Esophagus muscularis mucosa (tissue), 4 donors: ENCODE results near the gene TLDC2. TPM values are rescaled to one million over a fixed set of nuclear protein-coding genes. Genes with fewer than 3 reads are reported as not detected.

ENCODE experiments used
- DNase-seq: peaks from one replicate; pipeline ENCODE4 v3.0.0-alpha.2; 2017; ENCODE audit errors: extremely low spot score
- H3K27ac ChIP-seq, 4 donors: fragments of 200-600 bp; sonication (generic); replicated peaks in 1 of 4; 1 replicate in 3 of 4; 2 replicates in 1 of 4; pipeline ENCODE4 v1.5.1; 2016 to 2019; ENCODE audit warnings: mild to moderate bottlenecking in 1 of 4
- H3K27me3 ChIP-seq, 4 donors: fragments of 200-600 bp; sonication (generic); one replicate each; pipeline versions ENCODE4 v1.5.1 to v1.6.0; 2016 to 2019
- H3K36me3 ChIP-seq, 4 donors: fragments of 200-600 bp; sonication (generic); one replicate each; pipeline ENCODE4 v1.5.1; 2016 to 2019
- H3K4me1 ChIP-seq, 4 donors: fragments of 200-600 bp; sonication (generic); one replicate each; pipeline ENCODE4 v1.5.1; 2016 to 2019
- H3K4me3 ChIP-seq, 4 donors: fragments of 200-600 bp; sonication (generic); 1 replicate in 2 of 4; 2 replicates in 2 of 4; pipeline ENCODE4 v1.5.1; 2016 to 2019; ENCODE audit warnings: mild to moderate bottlenecking in 4 of 4, moderate library complexity in 1 of 4
- H3K9me3 ChIP-seq, 4 donors: fragments of 200-600 bp; sonication (generic); 1 replicate in 3 of 4; 2 replicates in 1 of 4; pipeline ENCODE4 v1.5.1; 2016 to 2019
- EP300 ChIP-seq: sonication (generic); formaldehyde crosslinking; IDR thresholded peaks from one replicate; pipeline ENCODE4 v1.6.1; 2017; ENCODE audit warnings: antibody characterized with exemption
- POLR2A ChIP-seq: fragments of 450-650 bp; IDR thresholded peaks from one replicate; pipeline ENCODE4 v1.6.1; 2017; ENCODE audit warnings: antibody characterized with exemption, moderate library complexity, mild to moderate bottlenecking, low read depth
- POLR2AphosphoS5 ChIP-seq, 2 donors: sonication (generic); formaldehyde crosslinking; IDR thresholded peaks; one replicate each; pipeline ENCODE4 v1.6.1; 2017; ENCODE audit warnings: antibody characterized with exemption in 2 of 2
- WGBS: methylation state at CpG from one replicate; pipeline ENCODE4 v1.1.5; 2018; 5-methylcytosine and 5-hydroxymethylcytosine counted together
- intact Hi-C: fragments of 100-400 bp; cut with DNase I; formaldehyde crosslinking; loops from one replicate; pipeline ENCODE4 v1.15.1; 2023
- total RNA-seq, 4 donors: library from RNA; depleted of rRNA; stranded (reverse); fragments of >200 nt; gene quantifications; one replicate each; pipeline versions ENCODE4 v1.1.0 to v1.2.1, GENCODE V29; 2016
- TF ChIP-seq, protein P1 (sequence below), 3 experiments: fragments of 200-600 bp in 2 of 3; fragments of 450-650 bp in 1 of 3; sonication (generic) in 2 of 3; IDR thresholded peaks; one replicate each; pipeline ENCODE4 v1.5.1; 2017 to 2019; ENCODE audit warnings: antibody characterized with exemption in 3 of 3, mild to moderate bottlenecking in 2 of 3, moderate library complexity in 1 of 3

The TLDC2 gene
- total RNA-seq, 4 donors from 2014 or later = 0.34 to 0.66 (median 0.42) TPM; not detected in 1

DNA sequence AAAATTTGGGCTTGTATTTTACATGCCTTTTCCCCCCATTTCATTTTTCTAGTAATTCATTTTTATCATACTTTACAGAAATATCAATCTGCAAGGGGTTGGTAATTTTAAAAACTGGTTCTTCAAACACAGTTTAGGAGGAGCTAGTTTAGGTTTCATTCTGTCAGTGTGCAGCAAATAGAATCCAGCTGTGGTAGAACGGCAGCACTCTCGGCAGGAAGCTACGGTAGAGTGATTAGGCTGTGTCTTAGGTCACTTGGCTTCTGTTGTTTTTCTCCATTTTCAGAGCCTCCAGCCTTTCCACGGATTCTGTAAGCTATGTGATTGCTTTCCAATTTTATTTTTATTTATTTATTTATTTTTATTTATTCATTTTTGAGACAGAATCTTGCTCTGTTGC lies 32.7 kb downstream of the TLDC2 start:
- Histone ChIP-seq H3K4me1 (no peaks in the 10 kb centered on the region), H3K9me3 (no peaks in the 10 kb centered on the region), H3K36me3 (peaks cover 93 to 99% (median 96%) of the 10 kb centered on the region in 4 donors), H3K4me3 (no peak overlapping the region), H3K27me3 (no peaks in the 10 kb centered on the region), H3K27ac (no peak overlapping the region)
- TF ChIP-seq POLR2A (no peak), POLR2AphosphoS5 (IDR thresholded peaks at IDR 0.05) (no peak), EP300 (no peak)
- TF ChIP-seq, protein P1, sequence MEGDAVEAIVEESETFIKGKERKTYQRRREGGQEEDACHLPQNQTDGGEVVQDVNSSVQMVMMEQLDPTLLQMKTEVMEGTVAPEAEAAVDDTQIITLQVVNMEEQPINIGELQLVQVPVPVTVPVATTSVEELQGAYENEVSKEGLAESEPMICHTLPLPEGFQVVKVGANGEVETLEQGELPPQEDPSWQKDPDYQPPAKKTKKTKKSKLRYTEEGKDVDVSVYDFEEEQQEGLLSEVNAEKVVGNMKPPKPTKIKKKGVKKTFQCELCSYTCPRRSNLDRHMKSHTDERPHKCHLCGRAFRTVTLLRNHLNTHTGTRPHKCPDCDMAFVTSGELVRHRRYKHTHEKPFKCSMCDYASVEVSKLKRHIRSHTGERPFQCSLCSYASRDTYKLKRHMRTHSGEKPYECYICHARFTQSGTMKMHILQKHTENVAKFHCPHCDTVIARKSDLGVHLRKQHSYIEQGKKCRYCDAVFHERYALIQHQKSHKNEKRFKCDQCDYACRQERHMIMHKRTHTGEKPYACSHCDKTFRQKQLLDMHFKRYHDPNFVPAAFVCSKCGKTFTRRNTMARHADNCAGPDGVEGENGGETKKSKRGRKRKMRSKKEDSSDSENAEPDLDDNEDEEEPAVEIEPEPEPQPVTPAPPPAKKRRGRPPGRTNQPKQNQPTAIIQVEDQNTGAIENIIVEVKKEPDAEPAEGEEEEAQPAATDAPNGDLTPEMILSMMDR (IDR thresholded peaks at IDR 0.05) = no peak
- WGBS = 57% methylated on average over 4 of the region's 4 CpGs
- intact Hi-C loops = no loop called here
- no peak for DNase-seq

DNA sequence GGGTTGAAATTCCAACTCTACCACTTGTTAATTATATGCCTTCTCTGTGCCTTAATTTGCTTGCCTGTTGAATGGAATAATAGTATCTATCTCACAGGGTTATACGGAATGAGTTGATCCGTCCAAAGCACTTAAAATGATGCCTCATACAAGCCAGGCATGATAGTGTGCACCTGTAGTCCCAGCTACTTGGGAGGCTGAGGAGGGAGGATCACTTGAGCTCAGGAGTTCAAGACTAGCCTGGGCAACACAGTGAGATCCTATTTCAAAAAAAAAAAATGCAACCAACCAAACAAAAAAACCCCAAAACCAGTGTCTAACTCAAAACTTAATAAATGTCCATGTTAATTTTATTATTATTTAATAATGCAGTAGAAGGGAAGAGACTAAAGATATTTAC lies 40.3 kb downstream of the TLDC2 start:
- DNase-seq = no peak
- Histone ChIP-seq H3K9me3 (no peaks in the 10 kb centered on the region), H3K36me3 (peaks cover 90 to 97% (median 92%) of the 10 kb centered on the region in 4 donors), H3K27ac (no peak overlapping the region), H3K4me3 (no peak overlapping the region), H3K27me3 (no peaks in the 10 kb centered on the region), H3K4me1 (peaks cover 0 to 6% (median 3%) of the 10 kb centered on the region in 4 donors)
- WGBS = 96% methylated on average over 2 of the region's 2 CpGs
- no peak for TF ChIP-seq POLR2A
- TF ChIP-seq POLR2AphosphoS5 (IDR thresholded peaks at IDR 0.05) = no peak
- TF ChIP-seq EP300 = no peak
- TF ChIP-seq, protein P1 (IDR thresholded peaks at IDR 0.05) = no peak
- intact Hi-C loops = no loop called here

DNA sequence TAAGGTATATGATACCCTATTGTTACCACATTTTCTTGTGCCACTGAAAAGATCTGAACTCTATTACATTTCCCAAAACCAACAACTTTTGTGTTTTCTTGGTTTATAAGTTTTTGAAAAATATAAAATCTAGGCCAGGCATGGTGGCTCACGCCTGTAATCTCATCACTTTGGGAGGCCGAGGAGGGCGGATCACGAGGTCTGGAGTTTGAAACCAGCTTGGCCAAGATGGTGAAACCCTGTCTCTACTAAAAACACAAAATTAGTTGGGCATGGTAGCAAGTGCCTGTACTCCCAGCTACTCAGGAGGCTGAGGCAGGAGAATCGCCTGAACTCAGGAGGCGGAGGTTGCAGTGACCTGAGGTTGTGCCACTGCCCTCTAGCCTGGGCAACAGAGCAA lies 41.3 kb downstream of the TLDC2 start:
- WGBS = 97% methylated on average over 6 of the region's 6 CpGs
- peaks cover 90 to 97% (median 92%) of the 10 kb centered on the region in 4 donors for H3K36me3 ChIP-seq
- DNase-seq = no peak

DNA sequence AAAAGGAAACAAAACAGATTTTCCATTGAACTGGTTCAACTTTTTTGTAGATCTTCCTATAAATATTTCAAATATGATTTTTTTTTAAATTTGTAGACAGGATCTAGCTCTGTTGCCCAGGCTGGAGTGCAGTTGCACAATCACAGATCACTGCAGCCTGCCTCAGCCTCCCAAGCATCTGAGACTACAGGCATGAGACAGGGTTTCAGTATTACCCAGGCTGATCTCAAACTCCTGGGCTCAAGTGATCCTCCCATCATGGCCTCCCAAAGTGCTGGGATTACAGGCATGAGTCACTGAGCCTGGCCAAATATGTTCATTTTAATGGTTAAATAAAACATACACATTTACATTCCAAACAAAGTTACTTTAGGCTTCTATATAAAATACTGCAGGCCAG lies 42.0 kb downstream of the TLDC2 start:
- intact Hi-C loops = no loop called here
- Histone ChIP-seq H3K36me3 (peaks cover 92 to 98% (median 96%) of the 10 kb centered on the region in 4 donors), H3K4me1 (peaks cover 0 to 6% (median 3%) of the 10 kb centered on the region in 4 donors), H3K27ac (no peak overlapping the region), H3K9me3 (no peaks in the 10 kb centered on the region), H3K4me3 (no peak overlapping the region), H3K27me3 (no peaks in the 10 kb centered on the region)
- no peak for TF ChIP-seq POLR2A
- TF ChIP-seq, protein P1 (IDR thresholded peaks at IDR 0.05) = no peak
- TF ChIP-seq EP300 = no peak
- TF ChIP-seq POLR2AphosphoS5 (IDR thresholded peaks at IDR 0.05) = no peak
- no peak for DNase-seq

More for the DNA sequence above, 41.3 kb downstream of the TLDC2 start:
- H3K27me3 ChIP-seq = no peaks in the 10 kb centered on the region
- H3K9me3 ChIP-seq = no peaks in the 10 kb centered on the region
- H3K4me3 ChIP-seq = no peak overlapping the region
- intact Hi-C loops = no loop called here
- peaks cover 0 to 6% (median 3%) of the 10 kb centered on the region in 4 donors for H3K4me1 ChIP-seq
- no peak overlapping the region for H3K27ac ChIP-seq
- TF ChIP-seq POLR2AphosphoS5 (IDR thresholded peaks at IDR 0.05) (no peak), EP300 (no peak), POLR2A (no peak)
- TF ChIP-seq, protein P1 (IDR thresholded peaks at IDR 0.05) = no peak

DNA sequence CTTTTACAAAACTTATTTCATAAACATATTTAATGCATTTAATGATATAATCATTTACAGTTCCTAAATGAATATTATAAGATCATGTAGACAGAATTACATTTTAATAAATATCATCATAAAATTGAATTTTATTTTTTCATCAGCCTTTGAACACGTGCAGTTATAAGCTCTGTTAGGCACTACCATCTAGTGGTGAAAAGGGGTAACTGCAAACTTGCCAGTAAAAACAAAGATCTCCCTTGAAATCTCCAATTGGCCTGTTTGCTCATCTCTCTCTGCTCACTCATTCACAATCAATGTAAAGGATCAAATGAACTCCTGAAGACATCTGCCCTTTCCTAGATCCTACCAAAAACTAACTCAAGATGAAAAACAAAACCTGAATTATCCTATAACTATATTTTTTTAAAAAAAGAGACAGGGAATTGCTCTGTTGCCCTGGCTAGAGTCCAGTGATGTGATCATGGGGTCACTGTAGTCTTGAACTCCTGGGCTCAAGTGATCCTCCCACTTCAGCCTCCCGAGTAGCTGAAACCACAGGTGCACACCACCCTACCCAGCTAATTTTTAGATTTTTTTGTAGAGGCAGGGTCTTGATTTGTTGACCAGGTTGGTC lies 43.9 kb downstream of the TLDC2 start:
- intact Hi-C loops = no loop called here

More for the DNA sequence above, 43.9 kb downstream of the TLDC2 start:
- Histone ChIP-seq H3K27me3 (no peaks in the 10 kb centered on the region), H3K27ac (peak overlapping the region in 2 of 4 donors; percentile 28), H3K4me3 (no peak overlapping the region), H3K9me3 (no peaks in the 10 kb centered on the region), H3K36me3 (peaks cover 88 to 98% (median 96%) of the 10 kb centered on the region in 4 donors), H3K4me1 (peaks cover 0 to 19% (median 8%) of the 10 kb centered on the region in 4 donors)
- TF ChIP-seq POLR2A = no peak
- TF ChIP-seq POLR2AphosphoS5 (IDR thresholded peaks at IDR 0.05) = peak in 1 of 2 donors; percentile 19
- TF ChIP-seq, protein P1 (IDR thresholded peaks at IDR 0.05) = peak; percentile 82 to 92 (median 82)
- DNase-seq = no peak
- 13% methylated on average over 2 of the region's 2 CpGs for WGBS
